ENCODE measurements around the gene ADGRA3. TPM values are rescaled to one million over a fixed set of nuclear protein-coding genes. Genes with fewer than 3 reads are reported as not detected.

The ADGRA3 gene
- total and polyA plus RNA-seq, 10 donors, result 1.6 to 10.6 (median 5.4) TPM

- peaks cover 0 to 41% (median 0%) of the 10 kb centered on the region in 7 donors for H3K27me3 ChIP-seq (replicated peaks in 1 of 7)
- DNase-seq, result no peak
- 84 to 95% (median 91%) methylated on average over 2 of the region's 2 CpGs for WGBS, 5 donors
- no peaks in the 10 kb centered on the region for H3K36me3 ChIP-seq
- intact Hi-C loops (cut with DNase I; ENCODE audit: low total_unique reads), result no loop called here
- no peak overlapping the region for H3K27ac ChIP-seq
- H3K4me3 ChIP-seq, result no peak overlapping the region
- no peak for TF ChIP-seq POLR2AphosphoS5 (IDR thresholded peaks at IDR 0.05)
- TF ChIP-seq, protein P1, sequence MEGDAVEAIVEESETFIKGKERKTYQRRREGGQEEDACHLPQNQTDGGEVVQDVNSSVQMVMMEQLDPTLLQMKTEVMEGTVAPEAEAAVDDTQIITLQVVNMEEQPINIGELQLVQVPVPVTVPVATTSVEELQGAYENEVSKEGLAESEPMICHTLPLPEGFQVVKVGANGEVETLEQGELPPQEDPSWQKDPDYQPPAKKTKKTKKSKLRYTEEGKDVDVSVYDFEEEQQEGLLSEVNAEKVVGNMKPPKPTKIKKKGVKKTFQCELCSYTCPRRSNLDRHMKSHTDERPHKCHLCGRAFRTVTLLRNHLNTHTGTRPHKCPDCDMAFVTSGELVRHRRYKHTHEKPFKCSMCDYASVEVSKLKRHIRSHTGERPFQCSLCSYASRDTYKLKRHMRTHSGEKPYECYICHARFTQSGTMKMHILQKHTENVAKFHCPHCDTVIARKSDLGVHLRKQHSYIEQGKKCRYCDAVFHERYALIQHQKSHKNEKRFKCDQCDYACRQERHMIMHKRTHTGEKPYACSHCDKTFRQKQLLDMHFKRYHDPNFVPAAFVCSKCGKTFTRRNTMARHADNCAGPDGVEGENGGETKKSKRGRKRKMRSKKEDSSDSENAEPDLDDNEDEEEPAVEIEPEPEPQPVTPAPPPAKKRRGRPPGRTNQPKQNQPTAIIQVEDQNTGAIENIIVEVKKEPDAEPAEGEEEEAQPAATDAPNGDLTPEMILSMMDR (IDR thresholded peaks at IDR 0.05 in 8 of 11, conservative IDR thresholded peaks at IDR 0.05 in 3 of 11), result no peak
- TF ChIP-seq POLR2A (IDR thresholded peaks at IDR 0.05), result no peak
- H3K9me3 ChIP-seq, result no peaks in the 10 kb centered on the region
- H3K4me1 ChIP-seq, result peaks cover 0 to 19% (median 13%) of the 10 kb centered on the region in 6 donors
Measured at GRCh38 chr4:22512306-22512705, 3.6 kb downstream of the ADGRA3 start.

DNA sequence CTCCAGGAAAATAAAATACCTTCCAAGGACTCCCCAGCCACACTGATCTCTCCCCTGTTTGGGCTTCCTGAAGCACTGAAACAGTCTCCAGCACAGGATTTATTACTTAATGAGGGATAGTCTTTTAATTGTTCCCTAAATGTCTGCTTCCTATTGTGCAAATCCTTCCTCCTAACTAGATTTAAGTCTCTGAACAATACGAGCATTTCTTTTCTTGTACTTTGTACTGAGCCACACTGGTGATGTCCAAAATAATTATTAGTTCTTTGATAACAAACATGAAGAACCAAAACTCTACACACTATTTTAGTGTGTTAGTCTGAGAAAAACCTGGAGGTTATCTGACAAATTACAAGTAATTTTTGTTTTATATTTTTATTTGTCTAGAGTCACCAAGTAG is 5.1 kb downstream of the ADGRA3 start:
- peaks cover 0 to 27% (median 0%) of the 10 kb centered on the region in 7 donors for H3K27me3 ChIP-seq (replicated peaks in 1 of 7)
- 35 to 73% (median 56%) methylated on average over 1 of the region's 1 CpG for WGBS, 5 donors
- H3K36me3 ChIP-seq, result no peaks in the 10 kb centered on the region
- TF ChIP-seq, protein P1 (IDR thresholded peaks at IDR 0.05 in 8 of 11, conservative IDR thresholded peaks at IDR 0.05 in 3 of 11), result no peak
- TF ChIP-seq POLR2AphosphoS5 (IDR thresholded peaks at IDR 0.05) (no peak), POLR2A (IDR thresholded peaks at IDR 0.05) (no peak)
- H3K27ac ChIP-seq, result no peak overlapping the region
- no peak overlapping the region for H3K4me3 ChIP-seq
- DNase-seq, result no peak
- peaks cover 0 to 15% (median 13%) of the 10 kb centered on the region in 6 donors for H3K4me1 ChIP-seq
- intact Hi-C loops (cut with DNase I; ENCODE audit: low total_unique reads), result no loop called here
- no peaks in the 10 kb centered on the region for H3K9me3 ChIP-seq

DNA sequence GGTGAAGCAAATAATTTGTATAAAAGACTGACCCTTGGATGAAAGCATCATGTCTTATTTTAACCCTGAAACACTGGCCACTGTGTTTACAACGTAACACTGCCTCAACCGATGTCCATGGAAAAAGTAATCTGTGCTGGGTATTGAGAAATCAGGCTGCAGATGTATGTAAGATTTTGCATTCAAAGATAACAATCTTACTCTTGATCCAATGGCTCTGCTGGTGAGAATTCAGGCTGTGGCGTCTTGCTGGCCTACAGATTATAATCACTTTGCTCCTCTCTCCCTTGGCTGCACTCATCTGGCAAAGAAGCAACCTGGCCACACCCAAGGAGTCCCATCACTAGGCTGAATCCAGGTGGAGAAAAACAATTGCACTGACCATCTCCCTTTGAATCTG is 7.5 kb downstream of the ADGRA3 start:
- intact Hi-C loops (cut with DNase I; ENCODE audit: low total_unique reads), result loop anchor here (10.0 kb wide), 1 partner anchor 176 kb away; no protein-coding TSS in a partner anchor
- WGBS, 5 donors, result 62 to 87% (median 76%) methylated on average over 3 of the region's 3 CpGs
- H3K4me3 ChIP-seq, result no peak overlapping the region
- no peak overlapping the region for H3K27ac ChIP-seq
- no peaks in the 10 kb centered on the region for H3K4me1 ChIP-seq
- H3K9me3 ChIP-seq, result no peaks in the 10 kb centered on the region
- peaks cover 0 to 5% (median 0%) of the 10 kb centered on the region in 7 donors for H3K27me3 ChIP-seq (replicated peaks in 1 of 7)
- TF ChIP-seq POLR2A (IDR thresholded peaks at IDR 0.05), result no peak
- no peak for TF ChIP-seq POLR2AphosphoS5 (IDR thresholded peaks at IDR 0.05)
- DNase-seq, result no peak
- H3K36me3 ChIP-seq, result no peaks in the 10 kb centered on the region

DNA sequence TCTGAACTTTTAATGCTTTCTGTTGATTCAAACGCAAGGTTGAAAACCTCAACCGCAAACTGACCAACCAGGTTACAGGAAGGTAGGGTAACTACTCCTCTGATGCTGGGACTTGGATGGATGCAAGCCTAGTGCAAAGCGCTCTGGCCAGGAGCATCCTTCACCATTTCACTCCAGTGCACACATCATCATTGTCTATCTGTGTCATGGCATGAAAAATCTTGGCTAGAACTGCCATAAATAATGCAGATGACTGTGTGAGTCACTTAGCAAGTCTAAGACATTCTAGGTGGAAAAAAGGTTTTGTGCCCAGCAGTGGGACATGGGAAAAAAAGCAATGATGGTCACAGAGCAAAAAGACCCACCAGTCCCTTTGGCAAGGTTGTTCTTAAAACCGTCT is 10.9 kb downstream of the ADGRA3 start:
- TF ChIP-seq POLR2AphosphoS5 (IDR thresholded peaks at IDR 0.05), result no peak
- TF ChIP-seq, protein P1 (IDR thresholded peaks at IDR 0.05 in 8 of 11, conservative IDR thresholded peaks at IDR 0.05 in 3 of 11), result no peak
- TF ChIP-seq POLR2A (IDR thresholded peaks at IDR 0.05), result no peak
- Histone ChIP-seq H3K4me3 (no peak overlapping the region), H3K27me3 (replicated peaks in 1 of 7) (no peaks in the 10 kb centered on the region), H3K36me3 (no peaks in the 10 kb centered on the region), H3K27ac (no peak overlapping the region), H3K4me1 (no peaks in the 10 kb centered on the region), H3K9me3 (no peaks in the 10 kb centered on the region)
- intact Hi-C loops (cut with DNase I; ENCODE audit: low total_unique reads), result loop anchor here (10.0 kb wide), 1 partner anchor 180 kb away; no protein-coding TSS in a partner anchor
- no peak for DNase-seq
- 85 to 96% (median 95%) methylated on average over 4 of the region's 4 CpGs for WGBS, 5 donors

Data from spleen (tissue), 11 donors.